OCI-M2 (cell line): Measurements from ENCODE around the gene SMG7.

Experiments used
- DNase-seq: peaks from one replicate; lab custom pipeline; 2025; ENCODE audit not compliant: unreplicated experiment; lab: John Stamatoyannopoulos, UW

The SMG7 gene

GRCh38 chr1:183466781-183467180 is 5.5 kb upstream of the SMG7 start:
- DNase-seq = no peak

- no peak for DNase-seq
Observed at GRCh38 chr1:183467687-183468086, 4.6 kb upstream of the SMG7 start.

DNA sequence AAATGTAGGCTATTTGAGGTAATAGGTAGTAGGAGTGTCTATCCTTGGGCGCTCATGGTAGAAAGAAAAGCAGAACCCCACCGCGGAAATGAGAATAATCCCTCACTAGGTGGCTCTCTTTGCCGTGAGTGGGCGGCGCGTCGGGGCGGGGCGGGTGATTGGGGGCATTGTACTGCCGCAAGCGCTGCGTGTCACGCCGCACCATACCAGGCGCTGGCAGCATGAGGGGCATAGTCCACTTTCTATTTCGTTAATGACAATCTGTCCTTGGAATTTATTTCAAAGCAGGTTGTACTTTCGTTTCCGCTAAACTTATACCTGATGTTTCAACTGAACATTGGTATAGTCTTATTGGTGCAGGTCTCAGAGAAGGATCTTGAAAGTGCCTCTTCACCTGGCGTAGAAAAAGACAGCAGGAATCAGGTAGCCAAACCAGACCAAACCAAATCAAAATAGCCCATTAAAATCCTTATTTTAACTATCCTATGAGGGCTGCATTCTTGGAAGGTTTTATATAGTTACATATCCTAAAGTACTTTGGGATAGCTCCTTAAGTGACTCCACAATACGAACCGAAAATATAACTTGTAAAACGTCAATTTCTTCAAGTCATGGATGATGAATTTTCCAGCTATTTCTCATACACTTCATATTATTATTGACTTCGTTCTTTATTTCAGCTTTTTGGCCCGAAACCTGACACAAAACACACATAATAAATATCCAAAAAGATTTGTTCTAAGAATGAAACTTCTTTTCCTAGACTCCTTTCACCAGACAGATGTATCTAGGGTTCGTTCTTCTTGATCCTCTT is 1.9 kb upstream of the SMG7 start:
- DNase-seq = no peak

DNA sequence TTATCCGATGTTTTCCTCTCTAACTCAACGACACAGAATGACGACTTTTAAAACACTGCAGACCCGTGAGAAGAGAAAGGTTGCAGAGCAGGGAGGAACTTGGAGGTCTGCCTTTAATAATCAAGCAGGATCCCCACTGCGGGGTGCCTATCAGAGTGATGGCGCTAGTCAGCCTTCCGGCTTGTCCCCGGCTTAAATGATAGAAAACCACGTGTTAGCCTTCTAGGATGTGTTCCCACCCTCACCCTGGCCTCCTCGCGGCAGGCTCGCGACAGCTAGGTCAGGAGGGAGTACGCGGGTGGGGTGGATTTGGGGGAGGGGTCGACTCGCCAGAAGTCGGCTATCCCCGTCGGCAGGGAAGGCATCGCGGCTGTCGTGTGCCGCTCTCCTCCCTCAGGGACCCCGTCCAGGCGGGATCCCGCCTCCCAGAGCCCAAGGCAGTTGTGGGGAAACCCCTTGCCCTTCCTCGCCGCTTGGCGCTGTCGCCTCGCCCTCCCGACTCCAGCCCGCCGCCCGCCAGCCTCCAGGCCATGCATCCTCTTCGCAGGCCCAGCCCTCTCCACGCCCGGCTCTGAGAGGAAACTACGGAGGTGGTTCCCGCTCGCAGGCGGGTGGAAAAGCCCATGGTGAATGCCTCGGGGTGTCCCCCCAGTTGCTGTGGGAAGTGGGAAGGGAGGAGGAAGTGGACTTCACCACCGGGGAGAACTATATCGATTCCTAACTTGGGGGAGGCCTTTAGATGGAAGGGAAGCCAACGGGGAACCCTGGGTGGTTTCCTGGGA is 1.1 kb upstream of the SMG7 start:
- DNase-seq = no peak

DNA sequence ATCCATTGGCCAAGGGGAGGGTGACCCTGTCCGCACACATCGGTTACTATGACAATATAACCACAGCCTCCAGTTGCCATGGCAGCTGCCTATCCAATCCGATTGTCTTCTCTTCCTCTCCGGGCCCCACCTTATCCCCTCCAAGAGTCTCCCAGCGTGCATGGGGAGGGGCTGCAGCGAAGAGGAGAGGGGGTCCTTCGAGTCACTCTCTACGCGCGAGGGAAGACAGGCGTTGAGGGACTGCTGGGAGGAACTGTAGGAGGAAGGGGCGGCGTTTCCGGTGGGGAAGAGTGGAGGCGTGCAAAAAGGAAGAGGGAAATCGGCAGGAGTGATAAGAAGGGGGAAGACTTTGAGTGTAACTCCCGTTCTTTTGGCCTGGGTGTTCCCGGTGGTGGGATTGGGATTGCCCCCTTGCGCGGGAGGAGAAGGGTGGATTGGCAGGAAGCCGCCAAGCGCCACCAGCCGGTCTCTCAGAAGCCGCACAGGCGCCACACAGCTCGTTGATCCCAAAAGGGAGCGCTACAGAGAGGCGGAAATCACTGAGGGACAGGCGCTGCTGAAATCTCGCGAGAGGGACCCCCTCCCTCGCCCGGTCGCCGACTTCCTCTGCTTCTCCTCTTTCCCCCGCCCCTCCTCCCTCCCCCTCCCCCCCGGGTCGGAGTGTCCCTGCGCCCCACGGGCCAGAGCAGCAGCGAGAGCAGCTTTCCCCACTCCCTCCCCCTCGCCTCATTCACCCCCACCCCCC is 384 bp upstream of the SMG7 start:
- DNase-seq = peak; percentile 89

DNA sequence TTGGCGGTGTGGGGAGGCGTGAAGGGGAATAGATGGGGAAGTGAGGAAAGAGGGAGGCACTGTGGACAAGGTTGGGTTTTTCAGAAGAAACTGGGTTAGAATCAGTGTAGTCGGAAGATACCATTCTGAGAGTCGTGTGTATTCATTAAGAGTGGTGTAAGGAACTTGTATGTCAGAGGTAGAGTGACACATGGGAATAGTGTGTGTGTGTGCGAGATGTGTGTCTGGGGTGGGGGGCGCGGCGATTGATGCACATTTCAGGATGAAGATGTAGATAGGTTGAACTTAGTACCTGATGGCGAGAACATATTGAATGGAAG is 878 bp downstream of the SMG7 start:
- DNase-seq = no peak

- no peak for DNase-seq
Observed at GRCh38 chr1:183476081-183476480, 3.8 kb downstream of the SMG7 start.

DNA sequence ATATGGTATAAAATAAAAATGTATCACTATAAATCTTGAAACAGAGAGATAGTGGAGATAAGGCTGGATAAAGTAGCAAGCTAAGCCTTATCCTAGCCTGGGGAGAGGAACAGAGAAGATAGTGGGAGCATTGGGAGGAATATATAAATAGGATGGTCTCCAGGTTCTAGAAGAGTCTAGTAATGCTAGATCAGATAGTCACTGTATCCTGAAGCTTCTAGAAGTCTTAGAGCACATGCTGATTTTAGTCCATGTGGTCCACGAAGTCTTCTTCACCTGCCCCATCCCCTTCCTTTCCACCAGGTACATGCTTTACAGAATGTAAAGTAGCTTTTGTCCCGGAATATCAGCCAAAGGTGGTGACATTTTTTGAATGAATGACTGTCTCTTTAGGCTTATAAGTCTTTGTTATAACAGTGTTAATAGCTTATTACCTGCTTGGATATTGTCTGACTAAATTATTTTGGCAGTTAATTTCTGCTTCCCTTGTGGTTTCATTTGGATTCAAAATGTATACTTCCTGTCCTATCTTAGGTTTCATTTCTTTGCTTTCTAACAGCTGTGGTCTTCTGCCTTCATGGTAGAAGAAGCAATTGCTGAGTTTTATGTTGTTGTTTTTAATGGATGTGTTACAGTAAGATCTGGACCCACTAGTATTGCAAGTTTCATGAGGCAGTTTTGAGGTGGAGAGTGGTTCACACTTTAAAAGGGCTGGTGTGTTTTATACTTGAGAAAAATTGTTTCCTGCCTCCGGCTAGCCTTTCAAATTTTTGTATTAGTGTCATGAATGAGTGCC is 5.9 kb downstream of the SMG7 start:
- DNase-seq = no peak

DNA sequence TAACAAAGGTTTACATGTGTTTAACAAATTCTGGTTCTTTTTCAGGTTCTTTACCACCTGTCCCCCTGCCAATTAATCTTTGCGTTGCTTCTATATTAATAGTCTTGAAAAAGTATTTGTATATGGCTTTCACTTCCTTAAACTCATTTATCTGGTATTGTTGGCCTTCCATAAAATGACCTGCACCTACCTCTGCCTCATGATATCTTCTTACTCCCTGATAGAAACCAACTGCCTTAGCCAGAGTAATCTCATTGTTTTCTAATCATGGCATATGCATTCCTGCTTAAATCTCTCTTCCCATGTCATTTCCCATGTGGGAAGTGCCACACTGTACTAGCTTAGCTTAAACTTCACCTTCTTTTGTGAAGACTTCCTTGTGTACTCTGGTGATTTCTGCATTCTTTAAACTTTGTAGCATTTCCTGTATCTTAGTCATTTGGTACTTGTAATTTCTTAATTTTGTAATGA is 8.7 kb downstream of the SMG7 start:
- no peak for DNase-seq

DNA sequence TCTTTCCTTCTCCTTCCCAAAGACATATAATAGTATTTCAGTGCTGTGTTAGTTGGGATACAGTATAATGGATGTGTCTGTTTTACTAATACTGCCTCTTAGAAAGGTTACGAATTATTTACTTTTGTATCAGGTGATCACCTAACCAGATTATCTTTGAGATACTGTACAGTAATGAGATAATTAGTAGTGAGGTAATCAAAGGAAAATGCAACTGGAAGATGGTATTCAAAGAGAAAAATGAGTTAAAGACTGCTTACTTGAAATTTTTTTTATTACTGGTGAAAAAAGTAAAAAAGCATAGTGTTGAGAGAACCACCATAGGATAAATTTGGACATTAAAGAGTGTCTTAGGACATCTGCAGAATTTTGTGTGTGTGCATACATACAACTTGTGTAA is 10.9 kb downstream of the SMG7 start:
- DNase-seq = no peak

GRCh38 chr1:183484254-183484653 is 12.0 kb downstream of the SMG7 start:
- DNase-seq = no peak

DNA sequence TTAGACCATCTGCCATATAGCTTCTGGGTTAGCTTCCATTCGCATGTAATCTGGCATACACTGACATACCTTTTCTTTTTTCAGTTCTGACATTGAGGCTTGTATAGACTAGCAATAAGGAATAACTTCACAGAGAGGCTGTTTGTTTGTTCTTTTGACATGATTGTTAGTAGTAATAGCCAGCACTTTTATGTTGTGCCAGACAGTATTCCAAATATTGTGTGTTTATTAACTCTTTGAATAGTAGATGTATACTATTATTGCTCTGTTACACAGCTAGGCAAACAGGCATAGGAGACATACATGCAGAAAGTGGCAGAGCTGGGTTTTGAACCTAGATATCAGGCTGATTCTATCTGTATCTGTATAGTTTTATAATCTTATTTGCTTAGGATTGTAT is 12.6 kb downstream of the SMG7 start:
- no peak for DNase-seq

DNA sequence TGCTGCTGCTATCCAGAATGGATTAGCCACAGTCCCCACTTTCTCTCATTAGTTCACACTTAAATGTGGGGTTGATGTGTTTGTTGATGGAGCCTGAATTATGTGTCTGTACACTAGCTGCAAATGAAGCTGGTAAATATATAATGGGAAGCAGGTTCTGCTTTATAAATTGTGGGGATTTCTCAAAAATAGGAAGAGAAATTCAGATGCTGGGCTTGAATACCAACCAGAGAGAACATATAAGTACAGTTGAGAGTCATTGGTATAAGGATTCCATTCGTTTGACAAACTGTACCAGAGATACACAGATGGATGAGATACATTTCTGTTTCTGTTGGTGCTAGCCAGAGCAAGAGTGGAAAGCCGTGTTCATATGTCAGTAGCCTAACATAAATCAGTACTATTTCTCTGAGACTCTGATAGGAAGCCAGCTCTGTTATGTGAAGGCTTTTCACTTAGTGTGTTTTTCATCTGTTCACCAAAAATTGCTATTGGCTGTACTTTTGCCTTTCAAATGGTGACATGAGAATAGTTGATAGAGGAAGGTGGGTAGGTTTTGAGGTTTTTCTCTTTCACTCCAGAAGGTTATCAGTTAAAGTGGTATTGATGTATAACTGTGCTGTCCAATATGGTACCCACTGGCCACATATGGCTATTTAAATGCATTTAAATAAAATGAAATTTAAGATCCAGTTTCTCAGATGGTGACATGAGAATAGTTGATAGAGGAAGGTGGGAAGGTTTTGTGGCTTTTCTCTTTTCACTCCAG is 15.6 kb downstream of the SMG7 start:
- no peak for DNase-seq

DNA sequence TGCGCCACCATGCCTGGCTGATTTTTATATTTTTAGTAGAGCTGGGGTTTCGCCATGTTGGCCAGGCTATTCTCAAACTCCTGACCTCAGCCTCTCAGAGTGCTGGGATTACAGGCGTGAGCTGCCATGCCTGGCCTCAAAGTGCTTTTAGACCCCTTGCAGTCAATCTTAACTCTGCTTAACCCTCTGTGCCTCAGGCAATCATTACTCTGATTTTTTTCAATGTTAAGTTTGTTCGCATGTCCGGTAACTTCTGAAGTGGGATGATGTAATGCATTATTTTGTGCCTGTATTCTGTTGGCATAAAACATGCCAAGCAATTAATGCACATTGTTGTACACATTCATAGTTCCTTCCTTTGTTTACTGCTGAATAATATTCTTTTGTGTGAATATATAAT is 18.6 kb downstream of the SMG7 start:
- no peak for DNase-seq

DNA sequence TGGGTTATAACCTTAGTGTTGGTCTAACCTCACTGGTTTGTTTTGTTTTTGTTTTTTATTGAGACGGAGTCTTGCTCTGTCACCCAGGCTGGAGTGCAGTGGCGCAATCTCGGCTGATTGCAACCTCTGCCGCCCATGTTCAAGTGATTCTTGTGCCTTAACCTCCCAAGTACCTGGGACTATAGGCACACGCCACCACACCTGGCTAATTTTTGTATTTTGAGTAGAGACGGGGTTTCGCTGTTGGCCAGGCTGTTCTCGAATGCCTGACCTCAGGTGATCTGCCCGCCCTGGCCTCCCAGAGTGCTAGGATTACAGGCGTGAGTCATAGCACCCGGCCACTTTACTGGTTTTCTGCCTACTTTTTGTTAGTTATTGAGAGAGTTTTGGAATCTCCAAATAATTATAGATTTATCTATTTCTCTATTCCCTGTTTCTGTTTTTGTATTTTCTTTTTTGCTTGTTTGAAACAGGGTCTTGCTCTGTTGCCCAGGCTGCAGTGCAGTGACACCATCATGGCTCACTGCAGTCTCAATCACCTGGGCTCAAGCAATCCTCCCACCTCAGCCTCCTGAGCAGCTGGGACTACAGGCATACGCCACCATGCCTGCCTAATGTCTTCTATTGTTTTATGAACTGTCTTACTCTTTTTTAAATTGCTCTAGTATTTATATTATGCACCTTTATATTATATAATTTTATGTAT is 21.4 kb downstream of the SMG7 start:
- DNase-seq = no peak

- no peak for DNase-seq
Observed at GRCh38 chr1:183495420-183495819, 23.1 kb downstream of the SMG7 start.

DNA sequence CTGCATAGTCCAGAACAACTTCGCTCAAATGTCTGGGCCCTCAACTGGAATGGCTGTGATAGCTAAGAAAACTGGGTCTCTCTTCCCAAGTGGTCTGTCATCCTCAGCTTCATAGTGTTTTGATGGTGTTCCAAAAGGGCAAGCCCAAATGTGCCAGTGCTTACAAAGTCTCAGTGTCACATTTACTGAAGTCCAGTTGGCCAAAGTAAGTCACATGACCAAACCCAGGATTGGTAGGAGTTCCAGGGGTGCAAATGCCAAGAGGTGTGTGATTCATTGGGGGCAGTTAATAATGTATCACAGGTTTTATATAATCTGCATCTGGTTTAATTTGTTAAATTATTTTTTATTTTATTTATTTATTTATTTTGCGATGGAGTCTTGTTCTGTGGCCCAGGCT is 24.9 kb downstream of the SMG7 start:
- no peak for DNase-seq

DNA sequence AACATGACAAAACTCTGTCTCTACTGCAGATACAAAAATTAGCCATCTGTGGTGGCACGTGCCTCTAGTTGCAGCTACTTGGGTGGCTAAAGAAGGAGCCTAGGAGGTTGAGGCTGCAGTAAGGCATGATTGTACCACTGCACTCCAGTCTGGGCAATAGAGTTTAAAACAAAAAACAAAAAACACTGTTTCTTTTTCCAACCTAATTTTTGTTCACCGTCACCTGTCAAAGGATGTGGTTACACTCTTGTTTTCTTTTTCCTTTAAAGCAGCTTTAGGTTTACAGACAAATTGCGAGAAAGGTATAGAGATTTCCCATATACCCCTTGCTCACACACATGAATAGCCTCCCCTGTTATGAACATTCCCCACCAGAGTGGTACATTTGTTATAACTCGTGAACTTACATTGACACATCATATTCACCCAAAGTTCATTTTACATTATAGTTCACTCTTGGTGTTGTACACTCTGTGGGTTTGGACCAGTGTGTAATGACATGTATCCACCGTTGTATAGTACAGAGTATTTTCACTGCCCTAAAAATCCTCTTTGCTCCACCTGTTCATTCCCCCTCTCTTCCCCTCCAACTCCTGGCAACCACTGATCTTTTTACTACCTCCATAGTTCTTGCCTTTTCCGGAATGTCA is 26.2 kb downstream of the SMG7 start:
- DNase-seq = no peak

DNA sequence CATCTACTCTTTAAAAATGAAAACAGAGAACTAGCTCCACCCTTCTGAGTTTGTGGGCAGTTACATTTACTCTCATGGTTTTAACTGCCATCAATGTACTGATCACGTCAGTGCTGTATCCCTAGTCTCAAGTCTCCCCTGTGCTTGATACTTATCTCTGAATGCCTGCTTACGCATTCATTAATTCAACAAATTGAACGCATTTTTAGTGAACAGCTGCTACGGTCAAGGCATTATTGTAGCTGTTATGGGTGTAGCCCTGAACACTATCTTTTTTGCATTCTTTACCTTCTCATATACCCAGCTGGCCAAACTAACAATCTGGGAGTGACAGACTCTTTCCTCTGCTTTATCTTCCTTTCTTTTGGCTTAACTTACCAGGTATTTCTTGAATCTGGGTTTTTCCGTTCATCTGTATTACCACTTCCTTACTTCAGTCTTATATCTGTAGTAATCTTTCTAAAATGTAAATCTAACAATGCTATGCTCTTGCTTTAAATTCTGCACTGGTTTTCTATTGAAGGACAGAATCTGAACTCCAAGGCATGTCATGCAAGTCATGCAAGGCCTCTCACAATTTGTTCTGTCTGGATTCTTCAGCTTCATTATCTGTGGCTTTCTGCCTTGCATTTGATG is 33.3 kb downstream of the SMG7 start:
- DNase-seq = no peak
